Measurements from ENCODE around the gene HDAC4.

HDAC4 gene

GRCh38 chr2:239135531-239135930, 265.3 kb downstream of the HDAC4 start:
- DNase-seq (ENCODE audit: low read depth) = no peak
- no peak overlapping the region for H3K4me3 ChIP-seq (ENCODE audit: low read depth, low read length)

GRCh38 chr2:239133945-239134570, 266.8 kb downstream of the HDAC4 start:
- no peak overlapping the region for H3K4me3 ChIP-seq (ENCODE audit: low read depth, low read length)
- no peak for DNase-seq (ENCODE audit: low read depth)

GRCh38 chr2:239132786-239133185, 268.0 kb downstream of the HDAC4 start:
- no peak for DNase-seq (ENCODE audit: low read depth)
- H3K4me3 ChIP-seq (ENCODE audit: low read depth, low read length) = no peak overlapping the region

- no peak for DNase-seq (ENCODE audit: low read depth)
- H3K4me3 ChIP-seq (ENCODE audit: low read depth, low read length) = no peak overlapping the region
Observed at GRCh38 chr2:239132156-239132709, 268.6 kb downstream of the HDAC4 start.

- no peak overlapping the region for H3K4me3 ChIP-seq (ENCODE audit: low read depth, low read length)
- DNase-seq (ENCODE audit: low read depth) = no peak
Observed at GRCh38 chr2:239131521-239131920, 269.3 kb downstream of the HDAC4 start.

- no peak for DNase-seq (ENCODE audit: low read depth)
- H3K4me3 ChIP-seq (ENCODE audit: low read depth, low read length) = no peak overlapping the region
Observed at GRCh38 chr2:239130786-239131325, 270.0 kb downstream of the HDAC4 start.

GRCh38 chr2:239130041-239130440, 270.8 kb downstream of the HDAC4 start:
- H3K4me3 ChIP-seq (ENCODE audit: low read depth, low read length) = no peak overlapping the region
- DNase-seq (ENCODE audit: low read depth) = no peak

GRCh38 chr2:239129147-239129920, 271.5 kb downstream of the HDAC4 start:
- H3K4me3 ChIP-seq (ENCODE audit: low read depth, low read length) = no peak overlapping the region
- DNase-seq (ENCODE audit: low read depth) = no peak

- DNase-seq (ENCODE audit: low read depth) = no peak
- no peak overlapping the region for H3K4me3 ChIP-seq (ENCODE audit: low read depth, low read length)
Observed at GRCh38 chr2:239128706-239129105, 272.1 kb downstream of the HDAC4 start.

GRCh38 chr2:239127513-239127912, 273.3 kb downstream of the HDAC4 start:
- no peak for DNase-seq (ENCODE audit: low read depth)
- no peak overlapping the region for H3K4me3 ChIP-seq (ENCODE audit: low read depth, low read length)

GRCh38 chr2:239125726-239126675, 274.8 kb downstream of the HDAC4 start:
- no peak for DNase-seq (ENCODE audit: low read depth)
- H3K4me3 ChIP-seq (ENCODE audit: low read depth, low read length) = no peak overlapping the region

- H3K4me3 ChIP-seq (ENCODE audit: low read depth, low read length) = no peak overlapping the region
- DNase-seq (ENCODE audit: low read depth) = no peak
Observed at GRCh38 chr2:239124152-239124899, 276.5 kb downstream of the HDAC4 start.

- DNase-seq (ENCODE audit: low read depth) = no peak
- H3K4me3 ChIP-seq (ENCODE audit: low read depth, low read length) = no peak overlapping the region
Observed at GRCh38 chr2:239122421-239123110, 278.3 kb downstream of the HDAC4 start.

- no peak for DNase-seq (ENCODE audit: low read depth)
- H3K4me3 ChIP-seq (ENCODE audit: low read depth, low read length) = no peak overlapping the region
Observed at GRCh38 chr2:239121600-239122012, 279.2 kb downstream of the HDAC4 start.

- no peak for DNase-seq (ENCODE audit: low read depth)
- no peak overlapping the region for H3K4me3 ChIP-seq (ENCODE audit: low read depth, low read length)
Observed at GRCh38 chr2:239120664-239121063, 280.2 kb downstream of the HDAC4 start.

- no peak overlapping the region for H3K4me3 ChIP-seq (ENCODE audit: low read depth, low read length)
- no peak for DNase-seq (ENCODE audit: low read depth)
Observed at GRCh38 chr2:239119346-239120126, 281.3 kb downstream of the HDAC4 start.

- no peak for DNase-seq (ENCODE audit: low read depth)
- no peak overlapping the region for H3K4me3 ChIP-seq (ENCODE audit: low read depth, low read length)
Observed at GRCh38 chr2:239118675-239119211, 282.1 kb downstream of the HDAC4 start.

Data from skeletal muscle cell (primary cell).